IPS-NIHi7 (cell line): ENCODE measurements around the gene MAGEA9.
"Not testable (repeated sequence)": the region's sequence is repeated elsewhere in the genome, so short reads cannot be mapped to it uniquely, and the experiment has no call there.

Source experiments
- DNase-seq: peaks from one replicate; pipeline ENCODE4 v3.0.0; 2012; ENCODE audit warnings: mixed read lengths; ENCODE audit errors: extremely low spot score

MAGEA9 gene

GRCh38 chrX:149781727-149782126, at the start of gene MAGEA9:
MAGEA9 (plus strand) TSS chrX:149781930; CDS start chrX:149786211, 4,281 bp downstream.
- DNase-seq: not testable (repeated sequence)

GRCh38 chrX:149742269-149742668, 39.5 kb upstream of the MAGEA9 start:
- not testable (repeated sequence) for DNase-seq

- DNase-seq: not testable (repeated sequence)
Measured at GRCh38 chrX:149746390-149747007, 35.2 kb upstream of the MAGEA9 start.

GRCh38 chrX:149757206-149758067, 24.3 kb upstream of the MAGEA9 start:
- no peak for DNase-seq

GRCh38 chrX:149758068-149758714, 23.5 kb upstream of the MAGEA9 start:
- DNase-seq: no peak

- DNase-seq: not testable (repeated sequence)
Measured at GRCh38 chrX:149758715-149759078, 23.0 kb upstream of the MAGEA9 start.

- no peak for DNase-seq
Measured at GRCh38 chrX:149759824-149760223, 21.9 kb upstream of the MAGEA9 start.

- DNase-seq: no peak
Measured at GRCh38 chrX:149760965-149761364, 20.8 kb upstream of the MAGEA9 start.

- not testable (repeated sequence) for DNase-seq
Measured at GRCh38 chrX:149761858-149762674, 19.7 kb upstream of the MAGEA9 start.

- DNase-seq: no peak
Measured at GRCh38 chrX:149762696-149763614, 18.8 kb upstream of the MAGEA9 start.

- DNase-seq: not testable (repeated sequence)
Measured at GRCh38 chrX:149770344-149770743, 11.4 kb upstream of the MAGEA9 start.

GRCh38 chrX:149773026-149773425, 8.7 kb upstream of the MAGEA9 start:
- not testable (repeated sequence) for DNase-seq

- DNase-seq: not testable (repeated sequence)
Measured at GRCh38 chrX:149773768-149774167, 8.0 kb upstream of the MAGEA9 start, which contains the start of gene HSFX1. HSFX1 (plus strand) TSS chrX:149774068; CDS start chrX:149774682, 614 bp downstream.

GRCh38 chrX:149777999-149778398, 3.7 kb upstream of the MAGEA9 start:
- DNase-seq: not testable (repeated sequence)

GRCh38 chrX:149795531-149795930, 13.8 kb downstream of the MAGEA9 start:
- not testable (repeated sequence) for DNase-seq

- no peak for DNase-seq
Measured at GRCh38 chrX:149799095-149799714, 17.5 kb downstream of the MAGEA9 start.

GRCh38 chrX:149799938-149800337, 18.2 kb downstream of the MAGEA9 start:
- no peak for DNase-seq

- DNase-seq: no peak
Measured at GRCh38 chrX:149803458-149804062, 21.8 kb downstream of the MAGEA9 start.

GRCh38 chrX:149804102-149804501, 22.4 kb downstream of the MAGEA9 start:
- DNase-seq: no peak
